GM18907 (cell line): ENCODE data around the gene ULK4.
"Not testable (repeated sequence)": the region's sequence is repeated elsewhere in the genome, so short reads cannot be mapped to it uniquely, and the experiment has no call there.

Experiments used
- ATAC-seq: cut with Tn5 transposase; IDR thresholded peaks from one replicate; pipeline ENCODE4 v1.9.1; 2021; ENCODE audit warnings: mild to moderate bottlenecking, moderate library complexity; ENCODE audit not compliant: unreplicated experiment

ULK4 gene

DNA sequence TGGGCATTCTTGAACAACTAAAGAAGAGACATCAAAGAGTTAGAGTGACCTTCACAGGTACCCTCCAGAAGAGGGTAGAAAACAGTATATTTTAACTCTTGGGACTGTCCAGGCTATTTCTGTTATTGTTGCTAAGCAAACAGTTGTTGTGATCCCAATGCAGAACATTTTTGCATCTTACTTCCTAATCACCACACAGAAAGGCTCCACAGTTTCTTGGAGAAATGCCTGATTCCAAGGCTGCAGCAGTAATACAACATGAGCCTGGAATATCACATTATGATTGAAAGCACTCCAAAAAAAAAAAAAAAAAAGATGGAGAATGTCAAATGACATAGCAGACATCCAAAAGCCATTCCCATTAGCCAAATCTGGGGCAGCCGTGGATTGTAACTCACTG is 567.0 kb downstream of the ULK4 start:
- no peak for ATAC-seq

DNA sequence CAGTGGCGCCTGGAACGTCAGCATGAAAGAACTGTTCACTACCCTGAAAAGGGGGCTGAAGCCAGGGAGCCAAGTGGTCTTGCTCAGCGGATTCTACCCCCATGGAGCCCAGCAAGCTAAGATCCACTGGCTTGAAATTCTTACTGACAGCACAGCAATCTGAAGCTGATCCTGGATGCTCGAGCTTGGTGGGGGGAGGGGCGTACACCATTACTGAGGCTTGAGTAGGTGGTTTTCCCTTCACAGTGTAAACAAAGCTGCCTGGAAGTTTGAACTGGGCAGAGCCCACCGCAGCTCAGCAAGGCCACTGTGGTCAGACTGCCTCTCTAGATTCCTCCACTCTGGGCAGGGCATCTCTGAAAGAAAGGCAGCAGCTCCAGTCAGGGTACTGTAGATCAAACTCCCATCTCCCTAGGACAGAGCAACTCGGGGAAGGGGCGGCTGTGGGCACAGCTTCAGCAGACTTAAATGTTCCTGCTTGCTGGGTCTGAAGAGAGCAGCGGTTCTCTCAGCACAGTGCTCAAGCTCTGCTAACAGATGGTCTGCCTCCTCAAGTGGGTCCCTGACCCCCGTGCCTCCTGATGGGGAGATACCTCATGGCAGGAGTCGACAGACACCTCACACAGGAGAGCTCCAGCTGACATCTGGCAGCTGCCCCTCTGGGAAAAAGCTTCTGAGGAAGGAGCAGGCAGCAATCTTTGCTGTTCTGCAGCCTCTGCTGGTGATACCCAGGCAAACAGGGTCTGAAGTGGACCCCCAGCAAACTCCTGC is 591.0 kb downstream of the ULK4 start:
- ATAC-seq = not testable (repeated sequence)

DNA sequence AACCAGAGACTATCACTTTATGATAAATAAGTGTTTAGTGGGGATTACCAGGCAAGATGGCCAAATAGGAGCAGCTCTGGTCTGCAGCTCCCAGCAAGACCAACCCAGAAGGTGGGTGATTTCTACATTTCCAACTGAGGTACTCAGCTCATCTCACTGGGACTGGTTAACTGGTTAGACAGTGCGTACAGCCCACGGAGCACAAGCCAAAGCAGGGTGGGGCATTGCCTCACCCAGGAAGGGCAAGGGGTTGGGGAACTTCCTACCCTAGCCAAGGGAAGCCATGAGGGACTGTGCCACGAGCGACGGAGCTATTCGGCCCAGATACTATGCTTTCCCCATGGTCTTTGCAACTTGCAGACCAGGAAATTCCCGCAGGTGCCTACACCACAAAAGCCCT is 591.6 kb downstream of the ULK4 start:
- no peak for ATAC-seq

DNA sequence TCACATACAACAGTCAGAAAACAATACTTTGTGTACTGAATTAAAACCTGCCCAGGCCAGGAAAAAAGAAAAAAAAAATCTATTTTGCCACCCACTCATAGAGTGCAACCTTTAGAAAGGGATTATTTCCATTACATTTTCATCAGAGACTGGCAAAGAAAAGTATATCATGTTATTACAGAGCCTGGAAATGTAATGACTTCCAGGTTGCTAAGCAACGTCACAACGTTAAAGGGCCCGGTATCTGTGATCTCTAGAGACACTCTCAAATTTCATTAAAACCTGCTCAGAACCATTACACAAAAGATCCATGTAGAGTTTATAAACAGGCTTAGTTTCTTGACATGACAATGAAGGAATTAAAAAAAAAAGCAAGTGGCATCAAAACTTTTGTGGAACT is 592.1 kb downstream of the ULK4 start:
- no peak for ATAC-seq

DNA sequence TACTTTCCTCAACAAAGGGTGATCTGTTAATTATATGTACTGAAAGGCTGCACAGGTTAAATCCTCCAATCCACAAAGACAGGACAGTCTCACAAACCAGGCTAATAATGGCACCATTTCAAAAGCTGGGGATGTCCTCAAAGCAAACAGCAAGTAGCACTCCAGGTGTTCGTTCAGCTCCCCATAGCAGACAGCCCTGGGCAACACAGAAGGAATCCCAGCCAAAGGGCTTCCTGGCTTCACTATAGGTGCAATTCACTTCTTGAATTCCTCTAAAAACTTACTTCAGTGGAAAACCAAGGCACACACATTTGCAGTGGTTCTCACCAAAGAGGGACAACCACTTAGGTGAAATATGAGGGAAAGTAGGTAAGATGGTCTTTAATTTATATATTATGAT is 595.9 kb downstream of the ULK4 start:
- ATAC-seq = no peak

DNA sequence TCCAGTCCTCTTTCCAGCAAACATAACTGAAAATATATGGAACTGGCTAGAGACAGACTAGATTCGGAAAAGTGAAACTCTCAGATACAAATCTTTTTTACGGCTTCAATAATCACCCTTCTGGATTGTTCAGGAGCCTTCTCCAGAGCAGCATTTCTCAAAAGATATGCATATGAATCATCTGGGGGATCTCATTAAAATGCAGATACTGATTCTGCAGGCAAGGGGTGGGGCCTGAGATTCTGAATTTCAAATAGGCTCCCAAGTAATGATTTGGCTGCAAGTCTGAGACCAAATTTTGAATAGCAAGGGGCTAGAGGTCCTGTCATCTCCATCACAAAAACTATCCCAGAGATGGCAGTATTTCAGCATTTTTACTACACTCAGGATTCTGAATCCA is 597.2 kb downstream of the ULK4 start:
- ATAC-seq = no peak

DNA sequence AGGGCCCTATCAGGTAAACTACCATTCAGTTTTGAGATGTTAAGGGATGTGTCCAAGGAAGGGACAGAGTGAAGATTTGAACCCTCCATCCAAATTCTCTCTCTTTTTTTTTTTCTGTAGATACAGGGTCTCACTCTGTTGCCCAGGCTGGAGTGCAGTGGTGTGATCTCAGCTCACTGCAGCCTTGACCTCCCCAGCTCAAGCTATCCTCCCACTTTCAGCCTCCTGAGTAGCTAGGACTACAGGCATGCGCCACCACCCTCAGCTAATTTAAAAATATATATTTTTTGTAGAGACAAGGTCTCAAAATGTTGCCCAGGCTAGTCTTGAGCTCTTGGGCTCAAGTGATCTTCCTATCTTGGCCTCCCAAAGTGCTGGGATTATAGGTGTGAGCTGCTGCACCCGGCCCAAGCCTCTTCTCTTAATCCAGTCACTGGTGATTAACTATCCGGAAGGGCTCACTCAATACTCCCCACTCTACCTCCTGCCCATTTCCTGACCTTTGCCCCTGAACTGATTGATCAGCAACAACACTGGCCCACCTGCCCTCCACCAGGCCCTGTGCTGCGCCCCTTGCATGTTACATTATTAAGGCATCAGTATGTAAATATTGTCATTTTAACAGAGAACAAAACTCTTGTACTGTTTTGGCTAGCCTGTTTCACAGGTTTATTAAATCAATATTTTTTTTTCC is 597.9 kb downstream of the ULK4 start:
- ATAC-seq = no peak

DNA sequence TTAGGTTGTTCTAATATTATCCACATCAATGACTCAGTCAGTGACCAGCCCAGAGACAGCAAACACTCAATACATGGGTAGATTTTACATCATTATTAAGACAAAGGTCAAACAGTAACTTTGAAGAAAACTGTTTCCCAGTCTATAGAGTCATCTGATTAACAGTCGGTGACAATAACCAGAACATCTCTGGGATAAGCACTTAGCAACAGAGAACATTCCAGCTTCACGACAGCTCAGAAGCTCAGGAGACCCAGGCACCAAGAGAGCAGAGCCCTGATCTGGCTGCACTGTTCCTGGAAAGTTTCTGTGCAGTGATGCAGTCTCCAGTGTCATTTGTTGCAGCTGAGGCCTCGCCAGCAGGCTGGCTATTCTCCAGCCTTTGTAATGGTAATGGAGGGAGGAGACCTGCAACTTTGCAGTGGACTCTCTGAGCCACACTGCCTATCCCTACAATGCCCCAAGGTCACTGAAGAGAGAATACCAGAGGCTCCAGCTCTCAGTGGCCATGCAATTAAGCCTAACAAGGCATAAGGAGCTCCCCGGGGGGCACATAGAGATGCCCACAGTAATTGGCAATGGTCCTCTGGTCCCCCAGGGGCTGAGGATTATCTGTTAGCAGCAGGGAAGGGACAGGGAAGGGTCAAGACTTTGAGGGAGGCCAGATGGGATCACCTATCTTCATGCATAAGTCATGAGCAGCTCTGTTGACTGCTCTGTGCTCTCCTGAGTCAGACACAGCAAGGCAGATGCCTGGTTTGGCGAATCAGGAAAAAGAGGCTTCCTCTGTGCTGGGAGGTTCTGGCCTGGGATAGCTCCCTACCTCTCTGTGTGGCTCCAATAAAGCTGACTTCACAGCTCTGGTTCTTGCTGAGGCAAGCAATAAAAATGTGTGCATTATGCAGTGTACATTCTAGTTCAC is 599.0 kb downstream of the ULK4 start:
- ATAC-seq = no peak

DNA sequence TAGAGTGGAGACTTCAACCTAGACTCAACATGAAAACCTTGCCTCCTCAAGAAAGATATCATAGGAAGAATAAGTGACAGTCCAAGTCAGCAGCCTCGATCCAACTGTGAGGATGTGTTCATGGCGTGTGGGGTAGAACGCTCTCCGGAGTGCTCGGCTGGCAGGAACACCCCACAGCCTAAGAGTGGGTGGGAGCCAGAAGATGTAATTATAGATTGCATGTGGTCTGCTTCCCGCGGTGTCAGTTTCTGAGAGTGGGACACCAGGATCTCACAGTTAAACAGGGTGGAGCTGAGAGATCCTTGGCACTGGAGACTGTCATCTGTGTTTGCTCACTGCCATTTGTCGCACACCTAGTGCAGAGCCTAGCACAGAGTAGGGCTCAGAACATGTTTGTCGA is 604.6 kb downstream of the ULK4 start:
- no peak for ATAC-seq

DNA sequence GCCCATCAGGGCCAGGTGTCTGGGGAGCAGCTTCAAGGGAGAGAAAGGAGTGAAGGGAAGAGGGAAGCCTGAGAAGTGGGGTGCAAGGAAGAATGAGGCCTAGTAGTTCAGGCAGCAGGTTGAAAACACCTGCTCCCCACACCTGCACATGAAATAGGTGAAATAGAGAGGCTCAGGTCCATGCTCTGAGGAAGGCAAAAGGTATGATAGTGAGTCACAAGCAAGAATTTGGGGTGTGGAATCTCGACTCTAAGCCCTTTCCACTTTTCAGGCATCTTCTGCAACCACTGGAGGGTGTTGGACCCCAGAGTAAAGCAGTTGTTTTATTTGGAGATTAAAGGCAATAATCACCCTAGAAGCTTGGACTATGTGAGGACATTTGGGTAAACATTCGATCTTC is 605.1 kb downstream of the ULK4 start:
- no peak for ATAC-seq

DNA sequence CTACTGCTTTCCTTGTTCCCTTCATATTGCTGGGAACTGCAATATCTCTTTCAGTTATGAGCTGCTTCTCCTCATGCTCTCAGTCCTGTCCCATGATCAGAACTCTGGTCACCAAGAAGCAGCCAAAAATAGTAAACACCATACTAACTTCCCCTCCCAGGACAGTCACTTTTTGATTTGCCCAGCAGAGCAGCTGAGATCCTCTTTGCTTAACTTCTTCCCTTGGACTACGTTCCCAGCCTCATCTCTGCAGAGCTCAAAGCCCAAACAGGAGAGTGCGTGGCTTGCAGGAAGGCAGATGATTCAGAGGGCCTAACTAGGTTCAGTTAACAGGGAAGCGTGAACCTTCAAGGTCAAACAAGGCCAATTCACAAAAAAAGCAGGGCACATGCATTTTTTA is 609.4 kb downstream of the ULK4 start:
- ATAC-seq = no peak

DNA sequence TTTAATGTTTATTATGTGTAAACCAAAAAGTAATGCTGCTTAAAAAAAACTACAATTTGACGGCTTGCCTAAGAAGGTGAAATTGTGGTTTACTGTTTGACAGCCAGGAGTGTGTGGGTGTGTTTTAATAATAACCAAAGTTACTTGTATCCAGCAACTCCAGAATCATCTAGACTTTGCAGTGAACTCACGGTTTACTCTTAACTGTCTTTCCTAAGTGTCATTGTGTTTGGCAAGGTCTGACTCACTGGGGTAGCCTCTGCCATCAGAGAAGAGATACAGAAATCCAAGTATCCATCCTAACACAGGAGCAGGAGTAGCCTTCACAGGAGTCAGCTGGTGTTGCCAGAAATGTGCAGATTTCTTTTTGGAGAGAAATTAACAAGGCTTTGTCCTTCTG is 611.5 kb downstream of the ULK4 start:
- ATAC-seq = no peak

DNA sequence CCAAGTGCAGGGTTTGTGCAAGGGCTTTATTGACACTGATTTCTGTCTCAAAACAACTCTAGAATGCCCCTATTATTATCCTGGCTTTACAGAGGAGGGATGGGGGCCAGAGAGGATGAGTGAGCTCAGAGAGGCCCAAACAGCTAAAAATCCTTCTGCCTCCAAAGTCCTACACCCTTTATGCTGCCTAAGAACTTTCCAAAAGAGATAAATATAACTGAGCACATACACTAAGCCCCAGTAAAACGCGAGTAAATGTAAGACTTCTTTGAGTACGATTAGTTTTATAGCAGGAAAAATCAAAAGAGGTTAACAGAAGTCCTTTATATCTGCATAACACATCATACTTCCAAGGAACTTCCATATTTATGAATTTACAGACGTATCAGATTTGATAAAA is 613.5 kb downstream of the ULK4 start:
- ATAC-seq = no peak

DNA sequence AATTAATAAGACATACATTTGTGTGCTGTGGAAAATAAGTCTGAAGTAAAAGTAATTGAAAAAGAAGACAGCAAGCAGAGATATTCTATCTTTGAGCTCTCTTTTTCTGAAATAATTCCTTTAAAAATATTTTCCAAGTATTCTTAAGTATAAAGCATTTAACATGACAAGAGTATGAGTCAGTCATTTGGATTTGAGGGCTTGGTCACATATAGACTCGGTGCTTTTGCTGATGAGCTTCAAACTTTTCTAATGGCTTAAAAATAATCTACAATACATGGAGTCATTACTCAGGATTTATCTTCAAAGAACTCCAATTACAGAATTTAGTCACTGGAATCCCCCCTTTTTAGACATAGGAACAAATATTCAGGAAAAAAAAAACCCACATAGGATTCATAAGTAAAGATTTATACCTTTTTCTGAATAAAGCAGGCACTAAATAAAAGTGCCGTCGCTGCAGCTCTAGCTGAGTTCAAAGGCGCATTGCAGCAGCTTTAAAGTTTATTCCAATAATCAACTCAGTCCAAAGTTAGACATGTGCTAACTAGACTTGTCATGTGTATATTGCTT is 615.1 kb downstream of the ULK4 start:
- no peak for ATAC-seq

DNA sequence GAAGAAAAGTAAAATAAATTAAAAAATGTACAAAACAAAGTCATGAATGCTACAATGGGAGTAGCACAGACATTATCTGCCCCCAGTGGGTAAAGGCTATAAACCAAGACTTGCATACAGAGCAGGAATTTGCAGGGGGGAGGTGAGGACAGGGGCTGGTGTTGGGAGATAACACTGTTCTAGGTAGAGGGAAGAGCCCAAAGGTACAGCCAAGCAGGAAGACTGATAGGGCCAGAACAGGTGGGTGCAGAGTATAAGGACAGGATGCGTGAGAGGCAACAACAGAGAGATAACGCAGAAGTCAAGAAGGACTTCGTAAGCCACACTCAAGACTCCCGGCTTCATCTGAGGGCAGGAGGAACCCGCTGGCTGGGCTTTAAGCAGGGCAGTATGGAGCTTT is 616.1 kb downstream of the ULK4 start:
- ATAC-seq = no peak

DNA sequence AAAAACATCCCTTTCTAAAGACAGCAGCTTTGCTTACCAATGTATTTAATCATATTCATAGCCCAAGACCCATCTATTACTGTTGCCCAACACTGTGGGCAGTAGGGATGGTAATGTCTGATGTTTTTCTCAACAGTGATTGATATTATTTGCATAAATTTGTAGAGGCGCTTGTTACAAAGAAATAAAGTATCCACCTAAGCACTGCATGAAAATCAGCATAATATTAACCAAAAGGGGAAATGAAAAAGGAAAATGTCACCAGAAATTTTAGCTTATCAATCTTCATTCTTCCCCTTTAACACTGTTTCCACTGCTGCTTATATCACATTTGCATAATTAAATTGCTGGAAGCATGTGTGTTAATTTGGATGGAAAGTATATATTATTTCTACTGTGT is 622.1 kb downstream of the ULK4 start:
- no peak for ATAC-seq

DNA sequence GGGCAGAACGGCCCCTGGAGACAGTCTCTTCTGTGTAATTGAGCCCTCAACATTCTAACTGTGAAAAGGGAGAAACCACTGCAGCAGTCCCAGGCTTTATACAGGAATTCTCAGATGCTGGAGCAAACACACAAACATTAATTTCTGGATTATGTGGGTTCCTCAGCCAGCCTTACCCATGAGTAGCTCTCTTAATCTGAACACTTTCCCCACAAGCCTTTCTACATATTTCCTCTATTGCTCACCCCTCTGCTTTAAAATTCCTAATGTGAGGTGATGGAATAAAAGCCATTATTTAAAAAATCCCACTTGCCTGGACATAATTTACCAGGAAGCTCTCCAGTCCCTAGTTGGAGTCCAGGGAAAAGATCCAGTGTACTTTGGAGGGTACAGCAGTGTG is 623.6 kb downstream of the ULK4 start:
- no peak for ATAC-seq

DNA sequence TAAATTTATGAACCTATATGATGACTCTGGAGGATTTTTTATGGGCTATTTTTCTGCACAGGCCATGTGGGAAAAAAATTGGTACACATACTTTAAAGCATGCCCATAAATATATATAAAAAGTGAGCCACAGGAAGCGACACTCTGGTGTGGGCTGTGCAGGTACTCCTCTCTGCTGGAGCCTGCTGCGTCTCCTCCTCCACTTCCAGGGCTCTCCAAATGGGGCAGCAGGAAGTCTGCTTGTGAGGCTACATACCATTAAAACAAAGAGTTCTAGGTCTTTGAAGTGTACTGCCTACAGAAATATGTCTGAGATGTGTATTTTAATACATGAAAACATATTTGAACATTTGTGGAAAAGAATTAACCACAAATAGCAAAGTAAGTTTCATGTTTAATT is 627.5 kb downstream of the ULK4 start:
- ATAC-seq = no peak

DNA sequence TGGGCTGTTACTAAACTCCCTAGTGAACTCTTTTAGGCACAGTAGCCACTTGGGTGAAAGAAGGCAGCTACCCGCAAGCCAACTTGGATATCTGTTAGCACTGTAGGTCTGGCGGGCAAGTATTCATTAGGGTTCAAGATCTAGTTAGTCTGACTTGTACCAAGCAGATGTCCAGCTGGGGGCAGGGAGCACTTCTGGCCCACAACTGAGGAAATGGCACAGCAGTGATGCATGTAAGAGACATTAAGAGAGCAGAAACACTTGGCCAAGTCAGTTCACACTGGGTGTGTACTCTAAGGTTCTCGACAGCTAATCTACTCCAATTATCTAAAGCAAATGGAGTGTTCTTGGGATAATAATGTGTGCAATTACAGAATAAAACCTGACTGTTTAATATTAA is 630.9 kb downstream of the ULK4 start:
- ATAC-seq = no peak

DNA sequence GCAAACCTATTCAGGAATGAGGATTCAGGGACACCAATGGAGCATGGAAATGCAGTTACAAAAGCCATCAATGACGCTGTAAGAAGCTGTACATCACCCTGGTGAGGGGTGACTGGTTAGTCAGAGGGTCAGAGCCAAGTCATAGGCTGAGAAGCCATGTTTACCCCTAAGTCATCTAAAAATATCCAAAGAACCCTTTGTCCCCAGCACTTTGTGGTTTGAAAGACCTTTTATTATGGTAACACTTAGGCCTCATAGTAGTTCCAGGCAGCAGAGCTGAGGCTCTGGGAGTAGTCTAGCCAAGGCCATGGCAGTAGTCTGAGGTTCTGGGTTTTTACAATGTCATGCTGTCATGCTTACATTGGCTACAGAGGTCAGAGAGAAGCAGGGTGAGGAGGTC is 631.4 kb downstream of the ULK4 start:
- ATAC-seq = no peak

DNA sequence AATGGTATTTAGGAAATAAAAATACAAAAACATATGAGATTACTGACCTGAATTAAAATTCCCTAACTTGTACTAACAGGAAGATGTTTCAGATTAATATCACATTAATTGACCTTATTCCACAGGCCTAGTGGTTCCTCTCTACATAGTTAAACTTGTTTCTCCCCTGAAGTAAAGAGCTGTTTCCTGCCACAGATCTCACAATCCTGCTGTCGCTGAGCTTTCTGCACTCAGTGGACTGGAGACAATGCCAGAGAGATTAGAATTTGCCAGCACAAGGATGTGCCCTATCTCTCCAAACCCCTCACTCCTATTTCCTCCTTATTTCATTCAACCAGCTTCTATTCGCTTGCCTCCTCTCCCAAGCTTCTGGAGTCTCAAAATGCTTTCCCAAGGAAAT is 632.0 kb downstream of the ULK4 start:
- no peak for ATAC-seq
